GM20431 (cell line): ENCODE measurements around the gene C2orf78.
"Not testable (repeated sequence)": the region's sequence is repeated elsewhere in the genome, so short reads cannot be mapped to it uniquely, and the experiment has no call there.

Experiments
- in situ Hi-C: fragments of 300-500 bp; cut with MseI, MboI; formaldehyde crosslinking; loops from one replicate; pipeline ENCODE4 v1.15.0; 2020; ENCODE audit warnings: low sequenced_read_pairs; ENCODE audit not compliant: unreplicated experiment

The C2orf78 gene

GRCh38 chr2:73783883-73784282, at the start of gene C2orf78:
Gene C2orf78 (plus strand): TSS chr2:73784183. CDS start chr2:73784310, 127 bp downstream.
- in situ Hi-C loops: not testable (repeated sequence)

- in situ Hi-C loops: no loop called here
Measured at GRCh38 chr2:73736378-73736777, 47.6 kb upstream of the C2orf78 start.

GRCh38 chr2:73736855-73737779, 46.9 kb upstream of the C2orf78 start, which contains the start of gene TPRKB:
Gene TPRKB (minus strand): TSS chr2:73737345. CDS start chr2:73734569, 2,776 bp downstream.
- in situ Hi-C loops: no loop called here

GRCh38 chr2:73739101-73739500, 44.9 kb upstream of the C2orf78 start:
- in situ Hi-C loops: no loop called here

GRCh38 chr2:73740767-73741166, 43.2 kb upstream of the C2orf78 start:
- in situ Hi-C loops: no loop called here

- in situ Hi-C loops: no loop called here
Measured at GRCh38 chr2:73746015-73746876, 37.7 kb upstream of the C2orf78 start.

- in situ Hi-C loops: no loop called here
Measured at GRCh38 chr2:73746877-73747208, 37.1 kb upstream of the C2orf78 start.

- in situ Hi-C loops: no loop called here
Measured at GRCh38 chr2:73749314-73749713, 34.7 kb upstream of the C2orf78 start.

GRCh38 chr2:73754332-73754731, 29.7 kb upstream of the C2orf78 start:
- in situ Hi-C loops: not testable (repeated sequence)

- in situ Hi-C loops: no loop called here
Measured at GRCh38 chr2:73759285-73759764, 24.7 kb upstream of the C2orf78 start.

- in situ Hi-C loops: no loop called here
Measured at GRCh38 chr2:73759904-73760303, 24.1 kb upstream of the C2orf78 start.

GRCh38 chr2:73762571-73762970, 21.4 kb upstream of the C2orf78 start:
- in situ Hi-C loops: no loop called here

- in situ Hi-C loops: no loop called here
Measured at GRCh38 chr2:73764945-73765344, 19.0 kb upstream of the C2orf78 start.

- in situ Hi-C loops: no loop called here
Measured at GRCh38 chr2:73766349-73766748, 17.6 kb upstream of the C2orf78 start.

GRCh38 chr2:73766994-73767393, 17.0 kb upstream of the C2orf78 start:
- in situ Hi-C loops: no loop called here

- in situ Hi-C loops: no loop called here
Measured at GRCh38 chr2:73770725-73771124, 13.3 kb upstream of the C2orf78 start.

- in situ Hi-C loops: no loop called here
Measured at GRCh38 chr2:73772819-73773218, 11.2 kb upstream of the C2orf78 start.

GRCh38 chr2:73776381-73776780, 7.6 kb upstream of the C2orf78 start:
- in situ Hi-C loops: no loop called here

- in situ Hi-C loops: no loop called here
Measured at GRCh38 chr2:73776869-73777519, 7.0 kb upstream of the C2orf78 start.

GRCh38 chr2:73778867-73779466, 5.0 kb upstream of the C2orf78 start:
- in situ Hi-C loops: not testable (repeated sequence)
